GM21529 (cell line): ENCODE measurements around the gene NFIB.

Source experiments
- ATAC-seq: cut with Tn5 transposase; IDR thresholded peaks from one replicate; pipeline ENCODE4 v1.9.1; 2021; ENCODE audit not compliant: unreplicated experiment

NFIB gene

GRCh38 chr9:14119694-14120514 is 194.0 kb downstream of the NFIB start:
- ATAC-seq = no peak

GRCh38 chr9:14112226-14112625 is 201.7 kb downstream of the NFIB start:
- no peak for ATAC-seq

- ATAC-seq = no peak
These were observed 202.2 kb downstream of the NFIB start for GRCh38 chr9:14111696-14112095.

GRCh38 chr9:14107977-14108376 is 206.0 kb downstream of the NFIB start:
- no peak for ATAC-seq

- ATAC-seq = no peak
These were observed 206.4 kb downstream of the NFIB start for GRCh38 chr9:14107495-14107894.

GRCh38 chr9:14106699-14107098 is 207.2 kb downstream of the NFIB start:
- no peak for ATAC-seq

GRCh38 chr9:14104496-14104895 is 209.4 kb downstream of the NFIB start:
- no peak for ATAC-seq

- no peak for ATAC-seq
These were observed 210.8 kb downstream of the NFIB start for GRCh38 chr9:14103115-14103514.

- ATAC-seq = no peak
These were observed 214.2 kb downstream of the NFIB start for GRCh38 chr9:14099737-14100136.

GRCh38 chr9:14098486-14099180 is 215.3 kb downstream of the NFIB start:
- ATAC-seq = no peak

GRCh38 chr9:14097666-14098415 is 216.1 kb downstream of the NFIB start:
- ATAC-seq = no peak

- no peak for ATAC-seq
These were observed 216.7 kb downstream of the NFIB start for GRCh38 chr9:14097215-14097614.

- ATAC-seq = no peak
These were observed 217.6 kb downstream of the NFIB start for GRCh38 chr9:14096258-14096922.

- ATAC-seq = no peak
These were observed 218.7 kb downstream of the NFIB start for GRCh38 chr9:14095277-14095676.

- ATAC-seq = no peak
These were observed 219.4 kb downstream of the NFIB start for GRCh38 chr9:14094491-14094890.

GRCh38 chr9:14092344-14092743 is 221.6 kb downstream of the NFIB start:
- ATAC-seq = no peak

GRCh38 chr9:14089051-14089803 is 224.7 kb downstream of the NFIB start:
- ATAC-seq = no peak

- ATAC-seq = no peak
These were observed 226.4 kb downstream of the NFIB start for GRCh38 chr9:14087576-14087975.

GRCh38 chr9:14086495-14086894 is 227.4 kb downstream of the NFIB start:
- ATAC-seq = no peak

- no peak for ATAC-seq
These were observed 228.1 kb downstream of the NFIB start for GRCh38 chr9:14085810-14086209.
